Colonic mucosa (tissue), 4 donors: ENCODE measurements around the gene XPNPEP2. TPM values are rescaled to one million over a fixed set of nuclear protein-coding genes. Genes with fewer than 3 reads are reported as not detected.

Experiments
- DNase-seq: peaks from one replicate; pipeline ENCODE4 v3.0.0-alpha.2; 2020
- H3K27ac ChIP-seq: fragments of 200-600 bp; one replicate; pipeline ENCODE4 v1.8.0; 2021
- H3K27me3 ChIP-seq: fragments of 200-600 bp; one replicate; pipeline ENCODE4 v1.8.0; 2021
- H3K36me3 ChIP-seq: fragments of 200-600 bp; one replicate; pipeline ENCODE4 v1.8.0; 2021
- H3K4me1 ChIP-seq: fragments of 200-600 bp; one replicate; pipeline ENCODE4 v1.8.0; 2021; ENCODE audit warnings: mild to moderate bottlenecking
- H3K4me3 ChIP-seq: fragments of 200-600 bp; one replicate; pipeline ENCODE4 v1.8.0; 2021
- H3K9ac ChIP-seq, 2 donors: one replicate each; pipeline ENCODE4 v1.7.0; 2013; ENCODE audit warnings: control low read depth in 2 of 2, low read depth in 2 of 2, low read length in 2 of 2
- H3K9me3 ChIP-seq: fragments of 200-600 bp; one replicate; pipeline ENCODE4 v1.8.0; 2021
- CTCF ChIP-seq: fragments of 200-600 bp; IDR thresholded peaks from one replicate; pipeline ENCODE4 v1.8.0; 2022; ENCODE audit warnings: antibody characterized with exemption, mild to moderate bottlenecking
- intact Hi-C: fragments of 100-400 bp; cut with DNase I; formaldehyde crosslinking; loops from one replicate; pipeline ENCODE4 v1.14.1; 2022
- total RNA-seq, 2 donors: library from RNA; stranded (reverse); fragmentation: NEBNext Ultra II Directional in 1 of 2; extraction: Animal tissue kit (Norgen Biotek cat#: 25700) in 1 of 2; gene quantifications; one replicate each; pipeline ENCODE4 v1.2.1, GENCODE V29; 2021
- donor health status: healthy.
- donor health status: DM: no; HTN: no; CAD: no.
- donor health status: DM: no; HTN: no; CAD: no.

The XPNPEP2 gene
- total RNA-seq, 2 donors from 2014 or later: 2.6 to 11.7 TPM

- Histone ChIP-seq H3K27me3 (no peaks in the 10 kb centered on the region), H3K36me3 (no peaks in the 10 kb centered on the region), H3K9ac (no peak overlapping the region), H3K9me3 (no peaks in the 10 kb centered on the region), H3K4me3 (no peak overlapping the region), H3K4me1 (no peaks in the 10 kb centered on the region), H3K27ac (no peak overlapping the region)
- no peak for DNase-seq
- intact Hi-C loops: no loop called here
- no peak for TF ChIP-seq CTCF
These were observed 15.3 kb upstream of the XPNPEP2 start for GRCh38 chrX:129723511-129723910.

GRCh38 chrX:129724754-129725153, 14.0 kb upstream of the XPNPEP2 start:
- Histone ChIP-seq H3K27ac (no peak overlapping the region), H3K9ac (no peak overlapping the region), H3K9me3 (no peaks in the 10 kb centered on the region), H3K4me3 (no peak overlapping the region), H3K4me1 (no peaks in the 10 kb centered on the region), H3K36me3 (no peaks in the 10 kb centered on the region), H3K27me3 (no peaks in the 10 kb centered on the region)
- no peak for TF ChIP-seq CTCF
- intact Hi-C loops: loop anchor here (5.0 kb wide), 1 partner anchor 87 kb away; no protein-coding TSS in a partner anchor
- no peak for DNase-seq

DNA sequence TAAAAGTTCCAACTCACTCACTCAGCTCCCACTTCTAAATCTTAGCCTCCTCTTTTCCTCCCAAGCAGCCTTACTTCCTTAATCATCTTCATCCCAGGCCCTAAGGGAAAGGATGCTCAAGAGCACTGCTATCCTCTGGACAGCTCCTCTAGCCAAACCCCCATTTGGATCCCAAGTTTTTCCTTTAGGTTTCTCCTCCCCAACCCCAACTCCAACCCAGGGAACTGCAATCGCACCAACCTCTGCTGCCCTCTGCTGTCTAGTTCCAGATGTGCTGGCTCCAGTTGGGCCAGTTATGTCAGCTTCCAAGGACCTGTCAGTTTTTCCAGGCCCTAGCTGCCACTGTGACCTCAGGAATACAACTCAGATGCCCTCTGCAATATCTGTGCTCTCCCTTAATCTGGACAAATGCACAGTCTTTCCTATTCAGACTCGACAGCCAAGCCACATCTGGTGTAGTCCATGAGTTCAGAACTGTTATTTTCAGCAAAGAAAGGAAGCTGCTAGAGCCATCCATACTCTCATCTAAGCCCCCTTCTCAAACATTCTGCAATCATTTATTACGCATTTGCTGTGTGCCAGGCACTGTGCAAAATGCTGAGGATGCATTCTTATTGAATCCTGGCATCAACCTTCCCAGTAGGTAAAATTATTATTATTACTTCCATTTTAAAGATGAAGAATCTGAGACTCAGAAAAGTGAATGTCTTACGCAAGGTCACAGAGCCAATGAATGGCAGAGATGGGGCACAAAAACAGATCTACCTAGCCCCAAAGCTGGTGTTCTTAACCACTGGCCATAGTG, 12.3 kb upstream of the XPNPEP2 start:
- Histone ChIP-seq H3K27me3 (no peaks in the 10 kb centered on the region), H3K4me3 (no peak overlapping the region), H3K27ac (no peak overlapping the region), H3K9ac (no peak overlapping the region), H3K4me1 (no peaks in the 10 kb centered on the region), H3K9me3 (no peaks in the 10 kb centered on the region), H3K36me3 (no peaks in the 10 kb centered on the region)
- intact Hi-C loops: loop anchor here (2.0 to 5.0 kb wide), 2 partner anchors 89 to 120 kb away; no protein-coding TSS in a partner anchor
- TF ChIP-seq CTCF: peak; percentile 44
- peak; percentile 56 for DNase-seq

DNA sequence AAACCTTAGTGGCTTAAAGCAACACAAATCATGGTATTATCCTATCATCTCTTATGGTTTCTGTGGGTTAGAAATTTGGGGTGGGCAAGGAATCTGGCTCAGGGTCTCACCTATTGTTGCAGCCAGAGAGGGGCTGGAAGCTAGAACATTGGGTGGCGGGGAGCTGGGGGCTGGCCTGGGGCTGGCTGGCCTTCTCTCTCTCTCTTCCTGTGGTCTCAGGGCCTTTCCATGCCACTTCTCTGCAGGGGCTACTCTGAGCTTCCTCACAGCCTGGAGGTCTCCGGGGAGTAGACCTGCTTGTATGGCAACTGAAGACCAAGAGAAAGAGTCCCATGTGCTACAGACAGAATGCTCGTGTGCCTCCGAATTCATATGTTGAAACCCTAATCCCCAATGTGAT, 10.7 kb upstream of the XPNPEP2 start:
- Histone ChIP-seq H3K36me3 (no peaks in the 10 kb centered on the region), H3K27me3 (no peaks in the 10 kb centered on the region), H3K4me1 (no peaks in the 10 kb centered on the region), H3K9ac (no peak overlapping the region), H3K27ac (no peak overlapping the region), H3K4me3 (no peak overlapping the region), H3K9me3 (no peaks in the 10 kb centered on the region)
- TF ChIP-seq CTCF: no peak
- intact Hi-C loops: loop anchor here (5.0 kb wide), 1 partner anchor 91 kb away; no protein-coding TSS in a partner anchor
- no peak for DNase-seq

GRCh38 chrX:129731228-129731627, 7.6 kb upstream of the XPNPEP2 start:
- Histone ChIP-seq H3K9me3 (no peaks in the 10 kb centered on the region), H3K9ac (no peak overlapping the region), H3K4me3 (no peak overlapping the region), H3K36me3 (no peaks in the 10 kb centered on the region), H3K27ac (no peak overlapping the region), H3K27me3 (no peaks in the 10 kb centered on the region), H3K4me1 (no peaks in the 10 kb centered on the region)
- no peak for TF ChIP-seq CTCF
- intact Hi-C loops: no loop called here
- no peak for DNase-seq
